GM18951 (cell line): ENCODE measurements around the gene NMNAT2.

Source experiments
- POLR2A ChIP-seq: IDR thresholded peaks from 4 replicates; pipeline ENCODE4 v1.6.1; 2011; ENCODE audit warnings: mild to moderate bottlenecking; ENCODE audit not compliant: insufficient read length, insufficient read depth; ENCODE audit errors: extremely low read depth
- in situ Hi-C: fragments of 300-500 bp; cut with MboI; formaldehyde crosslinking; loops from one replicate; pipeline ENCODE4 v1.12.0; 2022; ENCODE audit warnings: low sequenced_read_pairs, mixed read lengths, inconsistent platforms; ENCODE audit not compliant: unreplicated experiment

The NMNAT2 gene

GRCh38 chr1:183417772-183418491, at the start of gene NMNAT2:
NMNAT2 (minus strand) TSS chr1:183418380; CDS start chr1:183418267, 113 bp downstream.
- TF ChIP-seq POLR2A: no peak
- in situ Hi-C loops: no loop called here

DNA sequence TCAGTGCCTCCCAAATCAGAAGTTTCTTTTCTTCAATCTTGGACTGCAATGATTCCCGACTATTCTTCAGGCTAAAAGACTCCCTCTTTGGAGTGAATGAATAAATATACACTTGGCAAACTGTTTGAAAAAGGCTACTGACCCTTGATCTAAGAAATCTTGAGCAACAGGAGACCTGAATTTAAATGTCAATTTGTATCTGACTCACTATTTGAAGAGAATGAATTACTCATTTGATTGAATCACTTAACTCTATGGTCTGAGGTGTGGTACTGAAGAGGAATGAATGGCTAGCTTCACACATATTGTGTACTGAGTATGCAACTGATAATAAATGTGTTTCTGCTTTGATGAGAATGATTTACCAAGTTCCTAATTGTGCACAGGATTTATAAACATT, 49.5 kb upstream of the NMNAT2 start:
- in situ Hi-C loops: loop anchor here (10.0 kb wide), 1 partner anchor 157 kb away; no protein-coding TSS in a partner anchor
- no peak for TF ChIP-seq POLR2A

- in situ Hi-C loops: loop anchor here (10.0 kb wide), 1 partner anchor 158 kb away; no protein-coding TSS in a partner anchor
- no peak for TF ChIP-seq POLR2A
Measured at GRCh38 chr1:183466781-183467180, 48.6 kb upstream of the NMNAT2 start.

- in situ Hi-C loops: loop anchor here (10.0 kb wide), 1 partner anchor 161 kb away; no protein-coding TSS in a partner anchor
- no peak for TF ChIP-seq POLR2A
Measured at GRCh38 chr1:183463566-183463965, 45.4 kb upstream of the NMNAT2 start.

DNA sequence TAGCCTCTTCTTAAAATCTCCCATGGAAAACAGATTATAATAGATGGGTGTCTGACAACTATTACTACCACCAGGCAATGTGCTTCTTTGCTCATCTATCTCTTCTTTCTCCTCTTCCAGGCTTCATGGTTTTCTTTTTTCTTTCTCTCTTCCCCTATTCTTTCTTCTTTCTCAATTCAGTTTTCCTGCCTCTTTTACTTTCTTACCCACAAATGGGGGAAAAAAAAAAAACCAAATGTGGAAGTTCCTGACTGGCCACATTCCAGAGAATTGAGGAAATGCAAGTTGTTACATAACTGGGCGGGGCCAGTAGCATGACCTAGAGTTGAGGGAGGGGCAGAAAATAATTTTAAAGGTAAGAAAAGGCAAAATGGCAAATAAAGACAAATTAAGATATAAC, 43.2 kb upstream of the NMNAT2 start:
- no peak for TF ChIP-seq POLR2A
- in situ Hi-C loops: loop anchor here (10.0 kb wide), 1 partner anchor 163 kb away; no protein-coding TSS in a partner anchor

DNA sequence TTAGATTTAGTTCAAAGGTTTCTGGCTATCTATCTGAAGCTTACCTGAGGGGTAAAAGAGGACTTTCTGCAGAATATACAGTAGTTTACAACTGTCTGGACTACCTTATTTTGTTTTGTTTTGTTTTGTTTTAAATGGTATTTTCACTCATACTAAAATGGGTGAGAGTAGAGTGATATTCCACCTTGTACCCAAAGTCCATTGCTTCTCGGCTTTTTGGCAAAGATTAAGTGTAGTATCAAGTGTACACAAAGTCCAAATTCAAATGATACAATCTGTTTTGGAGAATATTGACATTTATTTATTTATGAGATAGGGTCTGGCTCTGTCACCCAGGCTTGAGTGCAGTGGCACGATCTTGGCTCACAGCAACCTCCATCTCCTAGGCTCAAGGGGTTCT, 42.4 kb upstream of the NMNAT2 start:
- in situ Hi-C loops: loop anchor here (10.0 kb wide), 1 partner anchor 164 kb away; no protein-coding TSS in a partner anchor
- TF ChIP-seq POLR2A: no peak

GRCh38 chr1:183457449-183457848, 39.3 kb upstream of the NMNAT2 start:
- no peak for TF ChIP-seq POLR2A
- in situ Hi-C loops: no loop called here

- TF ChIP-seq POLR2A: no peak
- in situ Hi-C loops: no loop called here
Measured at GRCh38 chr1:183456826-183457225, 38.6 kb upstream of the NMNAT2 start.

GRCh38 chr1:183454377-183454776, 36.2 kb upstream of the NMNAT2 start:
- TF ChIP-seq POLR2A: no peak
- in situ Hi-C loops: no loop called here

- no peak for TF ChIP-seq POLR2A
- in situ Hi-C loops: no loop called here
Measured at GRCh38 chr1:183450093-183450492, 31.9 kb upstream of the NMNAT2 start.

DNA sequence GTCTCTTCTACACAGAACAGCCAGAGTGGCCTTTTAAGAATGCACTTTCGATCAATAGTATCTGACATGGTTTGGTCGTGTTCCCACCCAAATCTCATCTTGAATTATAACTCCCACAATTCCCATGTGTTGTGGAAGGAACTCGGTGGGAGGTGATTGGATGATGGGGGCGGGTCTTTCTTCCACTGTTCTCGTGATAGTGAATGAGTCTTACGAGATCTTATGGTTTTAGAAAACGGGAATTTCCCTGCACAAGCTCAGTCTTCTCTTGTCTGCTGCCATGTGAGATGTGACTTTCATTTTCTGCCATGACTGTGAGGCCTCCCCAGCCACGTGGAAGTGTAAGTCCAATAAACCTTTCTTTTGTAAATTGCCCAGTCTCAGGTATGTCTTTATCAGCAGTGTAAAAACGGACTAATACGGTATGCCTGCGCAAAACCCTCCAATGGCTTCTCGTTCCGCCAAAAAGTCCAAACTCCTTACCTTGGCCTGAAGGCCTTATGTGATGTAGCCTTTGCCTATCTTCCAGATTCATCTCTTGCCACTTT, 31.1 kb upstream of the NMNAT2 start:
- no peak for TF ChIP-seq POLR2A
- in situ Hi-C loops: no loop called here

DNA sequence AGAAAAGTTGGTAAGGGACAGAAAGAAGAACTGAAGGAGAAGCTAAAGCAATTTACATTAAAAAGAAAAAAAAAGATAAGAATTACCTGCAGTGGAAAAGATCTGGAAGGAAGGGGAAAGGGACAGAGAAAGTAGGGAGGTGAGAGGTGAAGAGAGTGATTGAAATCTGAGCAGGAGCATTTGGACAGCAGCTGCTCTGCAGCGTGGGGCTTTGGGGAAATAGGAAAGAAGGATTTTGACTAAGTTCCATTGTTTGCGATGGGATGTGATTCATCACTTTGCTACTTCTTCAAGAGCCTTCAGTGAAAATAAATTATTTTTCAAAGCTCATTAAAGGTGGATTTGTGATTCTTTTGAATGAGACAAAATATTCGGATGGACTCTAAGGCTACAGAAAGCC, 26.1 kb upstream of the NMNAT2 start:
- in situ Hi-C loops: no loop called here
- no peak for TF ChIP-seq POLR2A

DNA sequence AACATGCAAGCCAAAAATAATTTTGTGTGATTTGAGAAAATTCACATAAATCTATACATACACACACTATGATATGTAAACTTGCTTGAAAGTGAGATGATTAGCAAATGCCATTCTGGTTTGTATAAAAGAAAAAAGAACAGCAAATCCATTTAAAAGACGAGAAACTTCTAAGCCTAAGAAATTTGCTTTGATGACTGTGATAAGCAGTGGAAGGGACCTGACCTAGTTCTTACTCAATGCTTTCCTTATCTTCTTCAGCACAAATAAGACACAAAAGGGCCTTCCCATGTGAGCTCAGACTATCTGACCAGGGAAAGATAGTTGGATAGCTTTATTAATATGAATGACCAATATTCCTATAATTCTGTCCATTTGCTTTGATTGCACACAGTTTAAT, 25.3 kb upstream of the NMNAT2 start:
- no peak for TF ChIP-seq POLR2A
- in situ Hi-C loops: no loop called here

- TF ChIP-seq POLR2A: no peak
- in situ Hi-C loops: no loop called here
Measured at GRCh38 chr1:183443011-183443410, 24.8 kb upstream of the NMNAT2 start.

GRCh38 chr1:183438060-183438459, 19.9 kb upstream of the NMNAT2 start:
- in situ Hi-C loops: no loop called here

More at GRCh38 chr1:183438060-183438459, 19.9 kb upstream of the NMNAT2 start:
- TF ChIP-seq POLR2A: no peak
